ENCODE measurements around the gene C1QTNF12.
"Not testable (repeated sequence)": the region's sequence is repeated elsewhere in the genome, so short reads cannot be mapped to it uniquely, and the experiment has no call there.

The C1QTNF12 gene

DNA sequence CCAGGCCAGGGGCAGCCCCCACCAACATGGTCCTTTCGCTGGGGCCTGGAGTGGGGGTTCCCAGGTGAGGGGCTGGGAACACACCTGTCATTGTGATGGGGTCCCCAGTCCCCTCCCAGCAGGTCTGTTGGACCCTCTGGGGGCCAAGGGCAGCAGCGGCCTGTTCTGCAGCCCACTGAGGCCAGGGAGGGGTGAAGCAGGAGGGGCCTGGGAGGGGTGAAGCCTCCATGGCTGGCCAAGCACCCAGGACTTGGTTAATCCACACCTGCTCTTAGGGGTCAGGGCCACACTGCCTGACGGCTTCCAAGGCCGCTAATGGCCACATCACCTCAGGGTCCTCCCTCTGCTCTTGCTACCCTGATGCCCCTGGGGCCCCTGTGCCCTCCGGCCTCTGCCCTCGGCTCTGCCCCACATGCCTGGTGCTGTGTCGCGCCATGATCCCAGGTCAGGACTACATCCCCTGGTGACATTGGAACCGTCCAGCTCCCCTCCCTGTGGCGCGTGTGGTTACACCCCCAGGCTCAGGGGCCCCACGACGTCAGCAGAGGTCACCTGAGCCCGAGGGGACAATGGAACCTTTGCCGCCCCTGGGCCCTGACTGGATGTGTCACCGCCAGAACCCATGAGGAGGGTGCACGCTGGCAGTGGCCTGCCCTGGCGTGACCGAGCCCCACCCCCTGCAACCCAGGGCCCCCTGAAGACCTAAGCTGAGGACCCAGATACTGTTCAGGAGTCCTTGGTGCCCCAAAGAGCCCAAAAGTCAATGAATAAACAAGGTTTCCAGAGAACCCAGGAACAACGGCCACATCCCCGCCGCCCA lies 47.2 kb downstream of the C1QTNF12 start:
- DNase-seq (ENCODE audit: low spot score) = no peak

DNA sequence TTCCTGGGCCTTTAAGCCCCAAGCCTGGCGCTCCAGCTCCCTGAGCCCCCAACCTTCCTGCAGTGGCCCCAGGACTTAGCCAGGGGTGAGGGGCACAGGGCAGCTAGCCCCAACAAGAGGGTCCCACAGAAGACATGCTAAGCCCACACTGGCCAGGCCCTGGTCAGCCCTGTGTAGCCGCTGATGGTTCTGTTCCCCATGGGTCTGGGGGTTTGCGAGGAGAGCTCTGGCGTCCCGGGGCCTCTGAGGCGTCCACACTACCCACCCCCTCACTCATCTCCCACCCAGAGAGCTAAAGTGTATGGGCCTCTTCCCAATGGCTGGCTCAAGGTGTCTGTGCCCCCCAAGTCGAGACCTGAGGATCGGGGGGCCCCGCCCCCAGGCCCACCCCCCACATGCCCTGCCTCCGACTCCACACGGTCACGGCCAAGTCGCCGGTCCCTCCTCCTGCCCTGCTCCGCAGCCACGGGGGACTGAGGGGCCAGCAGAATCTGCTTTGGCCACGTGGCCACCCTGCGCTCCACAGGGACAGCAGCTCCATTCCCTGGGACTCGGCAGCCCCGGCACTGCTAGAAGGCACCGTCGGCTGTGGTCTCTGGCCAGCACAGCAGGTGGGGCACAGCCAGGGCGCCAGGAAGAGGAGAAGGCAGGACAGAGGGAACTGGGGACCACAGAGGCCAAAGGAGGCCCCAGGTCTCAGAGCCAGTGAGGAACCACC lies 47.9 kb downstream of the C1QTNF12 start:
- DNase-seq (ENCODE audit: low spot score) = no peak

DNA sequence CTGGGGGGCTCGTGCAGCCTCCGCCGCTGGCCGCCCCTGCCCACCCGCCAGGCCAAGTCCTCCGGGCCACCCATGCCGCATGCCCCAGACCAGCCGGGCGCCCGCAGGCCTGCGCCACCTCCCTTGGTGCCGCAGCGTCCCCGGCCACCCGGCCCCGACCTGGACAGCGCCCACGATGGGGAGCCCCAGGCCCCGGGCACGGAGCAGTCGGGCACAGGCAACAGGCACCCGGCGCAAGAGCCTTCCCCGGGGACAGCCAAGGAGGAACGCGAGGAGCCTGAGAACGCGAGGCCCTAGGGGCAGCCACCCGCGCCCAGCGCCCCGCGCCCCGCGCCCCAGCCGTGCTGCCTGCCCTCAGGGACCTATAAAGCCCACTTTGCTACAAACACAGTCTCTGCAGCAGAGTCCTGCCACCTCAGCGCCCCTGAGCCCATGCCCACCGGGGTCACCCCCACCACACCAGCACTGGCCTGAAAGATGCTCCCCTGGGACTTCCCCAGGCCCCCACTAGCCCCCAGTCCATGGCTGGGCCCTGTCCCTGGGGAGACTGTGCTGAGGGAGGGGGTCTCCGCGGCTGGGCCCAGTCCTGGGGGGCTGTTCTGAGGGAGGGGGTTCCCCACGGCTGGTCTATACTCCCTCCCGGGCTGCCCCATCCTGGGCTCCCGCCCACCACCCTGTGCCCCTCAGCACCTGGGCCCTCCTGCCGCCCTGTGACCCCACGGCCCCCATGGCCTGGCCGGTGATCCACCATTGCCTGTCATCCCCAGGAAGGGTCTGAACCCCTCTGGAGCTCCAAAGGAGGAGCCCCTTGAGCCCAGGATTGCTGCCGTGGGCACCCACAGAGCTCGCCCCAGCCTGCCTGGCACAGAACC lies 48.7 kb downstream of the C1QTNF12 start:
- no peak for DNase-seq (ENCODE audit: low spot score)

DNA sequence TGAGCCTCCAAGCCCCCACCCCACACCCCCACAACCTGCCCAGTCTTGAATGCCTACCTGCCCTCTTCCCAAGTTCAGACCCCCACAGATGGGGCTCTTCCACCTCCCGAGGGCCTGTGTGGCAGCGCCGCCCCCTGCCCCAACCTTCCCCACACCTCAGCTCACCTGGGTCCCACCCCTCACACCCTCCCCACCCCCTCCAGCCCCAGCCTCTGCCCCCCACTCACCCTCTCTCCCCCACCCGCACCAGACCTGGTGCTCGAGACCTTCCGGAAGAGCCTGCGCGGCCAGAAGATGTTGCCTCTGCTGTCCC lies 49.4 kb downstream of the C1QTNF12 start:
- no peak for DNase-seq (ENCODE audit: low spot score)

DNA sequence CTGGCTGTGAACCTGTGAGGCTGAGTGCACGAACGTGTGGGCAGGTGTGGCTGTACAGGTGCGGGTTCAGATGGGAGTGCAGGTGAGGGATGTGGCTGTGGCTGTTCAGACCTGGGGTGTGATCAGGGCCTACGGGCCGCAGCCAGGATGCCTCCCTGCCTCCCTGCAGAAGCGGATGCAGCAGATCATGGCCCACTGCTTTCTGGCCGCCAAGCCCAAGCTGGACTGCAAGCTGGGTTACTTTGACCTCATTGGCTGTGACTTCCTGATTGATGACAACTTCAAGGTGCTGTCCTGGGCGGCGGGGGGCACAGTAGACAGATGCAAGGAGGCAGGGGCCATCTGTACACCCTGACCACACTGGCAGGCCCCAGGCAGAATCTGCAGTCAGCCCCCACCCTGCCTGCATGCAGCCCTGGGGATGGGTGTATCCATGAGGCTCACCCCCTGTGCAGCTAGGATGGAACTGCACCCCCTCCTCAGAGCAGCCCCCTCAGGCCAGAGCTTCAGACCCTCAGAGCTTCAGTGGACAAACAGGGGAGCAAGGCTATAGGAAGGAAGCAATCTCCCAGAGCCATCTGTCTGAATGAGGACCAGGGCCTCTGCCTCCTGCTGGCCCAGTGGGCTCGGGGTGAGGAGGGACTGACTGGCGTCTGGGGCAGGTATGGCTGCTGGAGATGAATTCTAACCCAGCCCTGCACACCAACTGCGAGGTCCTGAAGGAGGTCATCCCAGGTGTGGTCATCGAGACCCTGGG lies 49.9 kb downstream of the C1QTNF12 start:
- DNase-seq (ENCODE audit: low spot score) = no peak

DNA sequence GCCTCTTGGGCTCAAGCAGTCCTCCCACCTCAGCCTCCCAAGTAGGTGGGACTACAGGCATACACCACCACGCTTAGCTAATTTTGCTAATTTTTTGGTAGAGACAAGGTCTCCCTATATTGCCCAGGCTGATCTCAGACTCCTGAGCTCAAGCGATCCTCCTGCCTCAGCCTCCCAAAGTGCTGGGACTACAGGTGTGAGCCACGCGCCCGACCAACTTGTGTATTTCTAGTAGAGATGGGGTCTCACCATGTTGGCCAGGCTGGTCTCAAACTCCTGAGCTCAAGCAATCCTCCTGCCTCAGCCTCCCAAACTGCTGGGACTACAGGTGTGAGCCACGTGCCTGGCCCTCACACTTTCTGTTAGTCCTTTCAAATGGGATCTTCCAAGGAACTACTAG lies 50.8 kb downstream of the C1QTNF12 start:
- DNase-seq (ENCODE audit: low spot score) = not testable (repeated sequence)

DNA sequence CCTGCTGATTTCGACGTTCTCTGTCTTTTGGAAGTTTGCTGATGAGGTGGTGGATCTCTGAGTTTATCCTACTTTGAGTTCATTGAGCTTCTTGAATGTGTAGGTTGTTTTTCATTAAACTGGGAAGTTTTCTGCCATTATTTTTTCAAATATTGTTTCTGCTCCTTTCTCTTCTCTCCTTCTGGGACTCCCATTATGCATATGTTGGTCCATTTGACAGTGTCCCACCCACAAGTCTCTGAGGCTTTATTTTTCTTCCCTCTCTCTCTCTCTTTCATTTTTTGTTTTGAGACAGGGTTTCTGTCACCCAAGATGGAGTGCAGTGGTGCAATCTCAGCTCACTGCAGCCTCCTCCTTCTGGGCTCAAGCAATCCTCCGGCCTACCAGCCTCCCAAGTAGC lies 51.8 kb downstream of the C1QTNF12 start:
- DNase-seq (ENCODE audit: low spot score) = no peak
